Endothelial cell of umbilical vein (primary cell): Measurements from ENCODE around the gene TMPRSS4. TPM values are rescaled to one million over a fixed set of nuclear protein-coding genes. Genes with fewer than 3 reads are reported as not detected.

Experiments
- BruUV-seq: library from RNA; stranded (reverse); fragments of 400-500 nt; replicated peaks from 2 replicates; lab custom pipeline; 2021; lab: Mats Ljungman, UMichigan
- CTCF ChIA-PET: fragments of 300-600, 350-600 bp; sonication (Branson Sonifier 250); formaldehyde crosslinking; loops from one replicate; lab custom pipeline; 2021; ENCODE audit warnings: antibody characterized with exemption, inconsistent platforms; lab: Charles Lee
- POLR2A ChIA-PET: fragments of 300-600, 350-600 bp; sonication (Branson Sonifier 250); formaldehyde crosslinking; loops from one replicate; lab custom pipeline; 2021; ENCODE audit warnings: antibody characterized with exemption, inconsistent platforms; lab: Charles Lee
- DNase-seq: peaks from one replicate; pipeline ENCODE4 v3.0.0-alpha.2; 2011; ENCODE audit warnings: low read depth, low spot score
- FAIRE-seq: peaks from 2 replicates; lab custom pipeline; 2011; peaks lifted over from hg19 to GRCh38; lab: Jason Lieb, UNC
- H2AFZ ChIP-seq: 2 replicates; pipeline ENCODE4 v1.6.0; 2012; ENCODE audit warnings: low read depth, low read length, control low read depth, inconsistent platforms
- H3K27ac ChIP-seq: 2 replicates; pipeline ENCODE4 v1.5.1; 2011; ENCODE audit warnings: low read depth, mild to moderate bottlenecking, control low read depth, low read length, moderate library complexity; ENCODE audit not compliant: insufficient read depth
- H3K27me3 ChIP-seq, 2 experiments: 2 replicates each; pipeline versions ENCODE4 v1.6.0 to v1.6.1; 2011; ENCODE audit warnings: low read length in 2 of 2, mixed read lengths in 1 of 2; ENCODE audit not compliant: control insufficient read depth in 2 of 2, insufficient read depth in 2 of 2
- H3K36me3 ChIP-seq, 2 experiments: 2 replicates in 1 of 2; 3 replicates in 1 of 2; pipeline ENCODE4 v1.5.1; 2011; ENCODE audit warnings: low read length in 2 of 2, mild to moderate bottlenecking in 1 of 2, moderate library complexity in 1 of 2; ENCODE audit not compliant: control insufficient read depth in 2 of 2, insufficient read depth in 2 of 2; ENCODE audit errors: extremely low read depth in 1 of 2
- H3K4me1 ChIP-seq: 3 replicates; pipeline ENCODE4 v1.5.1; 2011; ENCODE audit warnings: mild to moderate bottlenecking, low read length; ENCODE audit not compliant: control insufficient read depth, insufficient read depth; ENCODE audit errors: extremely low read depth
- H3K4me2 ChIP-seq: 2 replicates; pipeline ENCODE4 v1.6.1; 2011; ENCODE audit warnings: low read length, control low read depth, mixed read lengths; ENCODE audit not compliant: insufficient read depth
- H3K4me3 ChIP-seq, 3 experiments: fragments of 200-600 bp in 1 of 3; sonication (generic), shearing (Covaris generic) in 1 of 3; replicated peaks in 1 of 3; 2 replicates each; pipeline ENCODE4 v1.5.1; 2011 to 2016; ENCODE audit warnings: control low read depth in 3 of 3, low read length in 3 of 3, mild to moderate bottlenecking in 2 of 3, inconsistent platforms in 1 of 3, low read depth in 1 of 3, moderate library complexity in 1 of 3; ENCODE audit not compliant: insufficient read depth in 1 of 3
- H3K79me2 ChIP-seq: 2 replicates; pipeline ENCODE4 v1.6.0; 2012; ENCODE audit warnings: low read length, inconsistent platforms; ENCODE audit not compliant: control insufficient read depth, insufficient read depth
- H3K9ac ChIP-seq: replicated peaks from 2 replicates; pipeline ENCODE3; 2011; ENCODE audit warnings: low read length, control low read depth; ENCODE audit not compliant: insufficient read depth; ENCODE audit errors: extremely low read depth
- H3K9me1 ChIP-seq: replicated peaks from 3 replicates; pipeline ENCODE4 v1.6.0; 2011; ENCODE audit warnings: mild to moderate bottlenecking, low read length; ENCODE audit not compliant: control insufficient read depth, insufficient read depth; ENCODE audit errors: extremely low read depth
- H3K9me3 ChIP-seq: replicated peaks from 2 replicates; pipeline ENCODE4 v1.5.1; 2012; ENCODE audit warnings: low read length, inconsistent platforms; ENCODE audit not compliant: control insufficient read depth, insufficient read depth
- H4K20me1 ChIP-seq: replicated peaks from 2 replicates; pipeline ENCODE3; 2011; ENCODE audit warnings: mild to moderate bottlenecking, low read length; ENCODE audit not compliant: control insufficient read depth, insufficient read depth; ENCODE audit errors: extremely low read depth
- EZH2 ChIP-seq: IDR thresholded peaks from 2 replicates; pipeline ENCODE4 v1.6.1; 2012; ENCODE audit warnings: borderline replicate concordance, low read depth, mild to moderate bottlenecking, moderate library complexity, low read length, inconsistent platforms; ENCODE audit not compliant: severe bottlenecking
- FOS ChIP-seq: IDR thresholded peaks from 2 replicates; pipeline ENCODE4 v1.6.1; 2011; ENCODE audit warnings: mild to moderate bottlenecking, low read length, moderate library complexity, borderline replicate concordance; ENCODE audit not compliant: insufficient read depth
- GATA2 ChIP-seq: IDR thresholded peaks from 2 replicates; pipeline ENCODE4 v1.7.0; 2011; ENCODE audit warnings: low read depth, mild to moderate bottlenecking, moderate library complexity, mixed read lengths, low read length; ENCODE audit not compliant: insufficient read length, insufficient read depth
- JUN ChIP-seq: IDR thresholded peaks from 2 replicates; pipeline ENCODE4 v1.6.1; 2011; ENCODE audit warnings: borderline replicate concordance, low read depth; ENCODE audit not compliant: insufficient read length, insufficient read depth
- MYC ChIP-seq: IDR thresholded peaks from one replicate; pipeline ENCODE4 v1.6.1; 2011; ENCODE audit warnings: mild to moderate bottlenecking, low read depth, low read length
- POLR2A ChIP-seq: IDR thresholded peaks from 2 replicates; pipeline ENCODE4 v1.6.1; 2012; ENCODE audit warnings: low read depth, mild to moderate bottlenecking, control low read depth, low read length
- POLR2AphosphoS5 ChIP-seq: IDR thresholded peaks from 2 replicates; pipeline ENCODE4 v1.6.1; 2012; ENCODE audit warnings: low read depth, mild to moderate bottlenecking, control low read depth, low read length, moderate library complexity; ENCODE audit not compliant: insufficient read depth
- dilution Hi-C: fragments of 300-500 bp; cut with MboI; formaldehyde crosslinking; loops from one replicate; pipeline ENCODE4 v1.15.0; 2019; ENCODE audit warnings: low sequenced_read_pairs; ENCODE audit not compliant: extremely low pct_ligation_motif_present
- intact Hi-C: fragments of 100-400 bp; cut with micrococcal nuclease; formaldehyde crosslinking; loops from one replicate; pipeline ENCODE4 v1.10.0; 2022
- polyA plus RNA-seq, 4 experiments: library from polyadenylated mRNA; depleted of rRNA in 3 of 4; stranded (reverse) in 3 of 4; unstranded in 1 of 4; fragments of >200 nt; gene quantifications; 2 replicates each; pipeline versions ENCODE4 v1.2.1 to v1.2.3, GENCODE V29; 2011 to 2012; ENCODE audit warnings: missing spikeins in 1 of 4
- total RNA-seq: library from RNA; stranded (reverse); gene quantifications from 2 replicates; pipeline ENCODE4 v1.2.3, GENCODE V29; 2021
- TF ChIP-seq, protein P1 (sequence below), 2 donors: IDR thresholded peaks; 1 replicate in 1 of 2; 2 replicates in 1 of 2; pipeline ENCODE4 v1.5.1; 2011; ENCODE audit warnings: low read length in 2 of 2, mild to moderate bottlenecking in 2 of 2, moderate library complexity in 2 of 2, control low read depth in 1 of 2, inconsistent platforms in 1 of 2, low read depth in 1 of 2; ENCODE audit not compliant: insufficient read depth in 1 of 2; ENCODE audit errors: extremely low read depth in 1 of 2
- TF ChIP-seq, protein P2 (sequence below): IDR thresholded peaks from 2 replicates; pipeline ENCODE4 v1.6.1; 2011; ENCODE audit not compliant: insufficient read depth, insufficient read length

TMPRSS4 gene
- total and polyA plus RNA-seq, 2 donors (not counting 3 experiments of a cell fraction or from before 2014, with no cell fraction given): not detected

DNA sequence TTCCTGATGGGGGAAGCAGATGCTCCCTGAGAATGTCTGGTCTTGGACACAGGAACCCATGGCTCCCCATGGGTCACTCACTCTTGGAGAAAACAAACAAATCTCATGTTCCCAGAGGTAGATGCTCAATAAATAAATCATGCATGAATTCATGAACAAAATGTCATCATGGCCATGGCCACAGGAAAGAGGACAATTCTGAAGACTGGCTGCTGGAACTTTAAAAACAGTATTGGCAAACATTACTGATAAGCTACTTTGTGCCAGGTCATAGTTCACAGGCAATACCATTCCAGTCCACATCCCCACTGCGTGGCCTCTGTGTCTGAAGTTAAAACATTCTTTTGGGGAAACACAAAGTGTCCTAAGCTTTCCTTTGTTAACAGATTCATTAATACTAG, 19.1 kb downstream of the TMPRSS4 start:
- no peak overlapping the region for H3K4me3 ChIP-seq
- H3K27ac ChIP-seq: no peak overlapping the region
- H3K9me3 ChIP-seq: no peaks in the 10 kb centered on the region
- BruUV-seq: no TSS peak
- H3K36me3 ChIP-seq: no peaks in the 10 kb centered on the region
- H3K9me1 ChIP-seq: no peaks in the 10 kb centered on the region
- FAIRE-seq: no peak
- no peak for DNase-seq
- dilution Hi-C loops: no loop called here
- H3K4me2 ChIP-seq: no peak overlapping the region
- H2AFZ ChIP-seq: no peak overlapping the region
- peaks cover 2 to 6% of the 10 kb centered on the region in 2 experiments for H3K27me3 ChIP-seq
- no peak overlapping the region for H3K9ac ChIP-seq
- no peaks in the 10 kb centered on the region for H4K20me1 ChIP-seq
- no peaks in the 10 kb centered on the region for H3K4me1 ChIP-seq
- intact Hi-C loops: no loop called here
- H3K79me2 ChIP-seq: no peaks in the 10 kb centered on the region
- CTCF ChIA-PET: interaction anchor here (0.8 kb wide), 1 partner anchor 43 kb away, joined by 3 read pairs; no protein-coding TSS in a partner anchor
- POLR2A ChIA-PET: no interaction called here
- TF ChIP-seq POLR2A: no peak
- no peak for TF ChIP-seq MYC
- TF ChIP-seq JUN: no peak
- no peak for TF ChIP-seq EZH2
- TF ChIP-seq, protein P1, sequence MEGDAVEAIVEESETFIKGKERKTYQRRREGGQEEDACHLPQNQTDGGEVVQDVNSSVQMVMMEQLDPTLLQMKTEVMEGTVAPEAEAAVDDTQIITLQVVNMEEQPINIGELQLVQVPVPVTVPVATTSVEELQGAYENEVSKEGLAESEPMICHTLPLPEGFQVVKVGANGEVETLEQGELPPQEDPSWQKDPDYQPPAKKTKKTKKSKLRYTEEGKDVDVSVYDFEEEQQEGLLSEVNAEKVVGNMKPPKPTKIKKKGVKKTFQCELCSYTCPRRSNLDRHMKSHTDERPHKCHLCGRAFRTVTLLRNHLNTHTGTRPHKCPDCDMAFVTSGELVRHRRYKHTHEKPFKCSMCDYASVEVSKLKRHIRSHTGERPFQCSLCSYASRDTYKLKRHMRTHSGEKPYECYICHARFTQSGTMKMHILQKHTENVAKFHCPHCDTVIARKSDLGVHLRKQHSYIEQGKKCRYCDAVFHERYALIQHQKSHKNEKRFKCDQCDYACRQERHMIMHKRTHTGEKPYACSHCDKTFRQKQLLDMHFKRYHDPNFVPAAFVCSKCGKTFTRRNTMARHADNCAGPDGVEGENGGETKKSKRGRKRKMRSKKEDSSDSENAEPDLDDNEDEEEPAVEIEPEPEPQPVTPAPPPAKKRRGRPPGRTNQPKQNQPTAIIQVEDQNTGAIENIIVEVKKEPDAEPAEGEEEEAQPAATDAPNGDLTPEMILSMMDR (IDR thresholded peaks at IDR 0.05; ENCODE audit: extremely low read depth in 1 of 2, insufficient read depth in 1 of 2, low read depth in 1 of 2, low read length in 2 of 2): no peak
- no peak for TF ChIP-seq FOS
- TF ChIP-seq, protein P2, sequence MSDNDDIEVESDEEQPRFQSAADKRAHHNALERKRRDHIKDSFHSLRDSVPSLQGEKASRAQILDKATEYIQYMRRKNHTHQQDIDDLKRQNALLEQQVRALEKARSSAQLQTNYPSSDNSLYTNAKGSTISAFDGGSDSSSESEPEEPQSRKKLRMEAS: no peak
- TF ChIP-seq GATA2: no peak
- TF ChIP-seq POLR2AphosphoS5: no peak
